Activated CD4-positive, CD25-positive, alpha-beta regulatory T cell treated with anti-CD3 and anti-CD28 coated beads, Interleukin-2, amount 50 U/mL, for 72 hours (primary cell): ENCODE measurements around the gene TMEM204.

Source experiments
- DNase-seq: peaks from one replicate; pipeline ENCODE4 v3.0.0; 2021

TMEM204 gene

DNA sequence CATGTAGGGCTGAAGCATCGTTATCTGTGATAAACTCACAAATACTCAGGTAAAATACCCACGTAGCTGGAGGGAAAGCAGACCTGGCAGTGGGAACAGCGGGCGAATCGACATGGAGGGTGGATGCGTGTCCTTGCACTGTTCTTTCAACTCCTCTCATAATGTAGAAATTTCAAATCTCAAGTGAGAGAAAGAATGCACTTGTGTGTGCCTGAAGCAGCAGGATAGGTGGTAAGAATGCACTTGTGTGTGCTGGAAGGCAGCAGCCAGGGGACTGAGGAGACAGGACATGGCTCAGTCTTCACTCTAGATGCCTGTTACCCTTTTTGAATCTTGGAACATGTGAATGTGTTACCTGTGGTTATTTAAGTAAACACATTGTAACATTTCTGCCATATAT lies 68.0 kb downstream of the TMEM204 start:
- DNase-seq = no peak

GRCh38 chr16:1602285-1602684 lies 68.8 kb downstream of the TMEM204 start:
- DNase-seq = no peak
